Muscle of leg (tissue), 16 donors: ENCODE data around the gene UST. TPM values are rescaled to one million over a fixed set of nuclear protein-coding genes. Genes with fewer than 3 reads are reported as not detected.

ENCODE experiments used
- DNase-seq: peaks from one replicate; pipeline ENCODE4 v3.0.0; 2013
- H3K27ac ChIP-seq: one replicate; pipeline ENCODE4 v1.5.1; 2013; ENCODE audit warnings: mild to moderate bottlenecking, low read length, control low read depth
- H3K27me3 ChIP-seq: one replicate; pipeline ENCODE4 v1.6.1; 2013; ENCODE audit warnings: low read length; ENCODE audit not compliant: control insufficient read depth, insufficient read depth
- H3K36me3 ChIP-seq: one replicate; pipeline ENCODE4 v1.6.1; 2013; ENCODE audit warnings: low read length; ENCODE audit not compliant: control insufficient read depth, insufficient read depth
- H3K4me1 ChIP-seq: one replicate; pipeline ENCODE4 v1.6.1; 2013; ENCODE audit warnings: low read length; ENCODE audit not compliant: control insufficient read depth, insufficient read depth
- H3K4me3 ChIP-seq: one replicate; pipeline ENCODE4 v1.5.1; 2013; ENCODE audit warnings: low read length, control low read depth
- H3K9me3 ChIP-seq: replicated peaks from 2 replicates; pipeline ENCODE4 v1.6.1; 2013; ENCODE audit warnings: low read depth, low read length; ENCODE audit not compliant: control insufficient read depth
- WGBS: methylation state at CpG from one replicate; pipeline ENCODE4 v1.1.5; 2013; ENCODE audit warnings: missing lambda C conversion rate; ENCODE audit not compliant: insufficient coverage; 5-methylcytosine and 5-hydroxymethylcytosine counted together
- long read RNA-seq, 11 donors: transcript quantifications; one replicate each; lab custom pipeline, GENCODE V29; 2026
- polyA plus RNA-seq, 8 donors: library from polyadenylated mRNA; unstranded; fragments of 120-200 nt; gene quantifications; one replicate each; pipeline versions ENCODE4 v1.2.1 to v1.2.3, GENCODE V29; 2013; ENCODE audit warnings: inconsistent platforms in 1 of 8, low replicate concordance in 1 of 8; ENCODE audit not compliant: insufficient read length in 8 of 8, insufficient read depth in 1 of 8
- total RNA-seq: library from RNA; stranded (reverse); fragments of 120-200 nt; gene quantifications from one replicate; pipeline ENCODE4 v1.2.4, GENCODE V29; 2013

UST gene, protein sequence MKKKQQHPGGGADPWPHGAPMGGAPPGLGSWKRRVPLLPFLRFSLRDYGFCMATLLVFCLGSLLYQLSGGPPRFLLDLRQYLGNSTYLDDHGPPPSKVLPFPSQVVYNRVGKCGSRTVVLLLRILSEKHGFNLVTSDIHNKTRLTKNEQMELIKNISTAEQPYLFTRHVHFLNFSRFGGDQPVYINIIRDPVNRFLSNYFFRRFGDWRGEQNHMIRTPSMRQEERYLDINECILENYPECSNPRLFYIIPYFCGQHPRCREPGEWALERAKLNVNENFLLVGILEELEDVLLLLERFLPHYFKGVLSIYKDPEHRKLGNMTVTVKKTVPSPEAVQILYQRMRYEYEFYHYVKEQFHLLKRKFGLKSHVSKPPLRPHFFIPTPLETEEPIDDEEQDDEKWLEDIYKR
- total RNA-seq (10.1 TPM), polyA plus RNA-seq (10 to 100 TPM in 3 of 8 donors, 1 to 10 TPM in 5; 5.0 to 15.6 (median 8.4) TPM)
- long read RNA-seq, donor 1, full-length matches to known transcripts, result 2 of 2 reads
- long read RNA-seq, donor 1, partial matches to known transcripts, result 0 of 2 reads
- long read RNA-seq, donor 1, other reads (novel, unspliced or antisense), result 0 of 2 reads
- long read RNA-seq, donor 2, result 0 reads
- long read RNA-seq, donor 3, full-length matches to known transcripts, result 1 of 1 reads
- long read RNA-seq, donor 3, partial matches to known transcripts, result 0 of 1 reads
- long read RNA-seq, donor 3, other reads (novel, unspliced or antisense), result 0 of 1 reads
- long read RNA-seq, donor 4, result 0 reads
- long read RNA-seq, donor 5, full-length matches to known transcripts, result 5 of 5 reads
- long read RNA-seq, donor 5, partial matches to known transcripts, result 0 of 5 reads
- long read RNA-seq, donor 5, other reads (novel, unspliced or antisense), result 0 of 5 reads
- long read RNA-seq, donor 6, result 0 reads
- long read RNA-seq, donor 7, partial matches to known transcripts, result 8 of 9 reads
- long read RNA-seq, donor 7, other reads (novel, unspliced or antisense), result 0 of 9 reads
- long read RNA-seq, donor 8, full-length matches to known transcripts, result 1 of 11 reads
- long read RNA-seq, donor 8, partial matches to known transcripts, result 10 of 11 reads
- long read RNA-seq, donor 8, other reads (novel, unspliced or antisense), result 0 of 11 reads
- long read RNA-seq, donor 9, result 0 reads
- long read RNA-seq, donor 10, full-length matches to known transcripts, result 2 of 2 reads
- long read RNA-seq, donor 10, partial matches to known transcripts, result 0 of 2 reads
- long read RNA-seq, donor 10, other reads (novel, unspliced or antisense), result 0 of 2 reads
- long read RNA-seq, donor 11, result 0 reads

DNA sequence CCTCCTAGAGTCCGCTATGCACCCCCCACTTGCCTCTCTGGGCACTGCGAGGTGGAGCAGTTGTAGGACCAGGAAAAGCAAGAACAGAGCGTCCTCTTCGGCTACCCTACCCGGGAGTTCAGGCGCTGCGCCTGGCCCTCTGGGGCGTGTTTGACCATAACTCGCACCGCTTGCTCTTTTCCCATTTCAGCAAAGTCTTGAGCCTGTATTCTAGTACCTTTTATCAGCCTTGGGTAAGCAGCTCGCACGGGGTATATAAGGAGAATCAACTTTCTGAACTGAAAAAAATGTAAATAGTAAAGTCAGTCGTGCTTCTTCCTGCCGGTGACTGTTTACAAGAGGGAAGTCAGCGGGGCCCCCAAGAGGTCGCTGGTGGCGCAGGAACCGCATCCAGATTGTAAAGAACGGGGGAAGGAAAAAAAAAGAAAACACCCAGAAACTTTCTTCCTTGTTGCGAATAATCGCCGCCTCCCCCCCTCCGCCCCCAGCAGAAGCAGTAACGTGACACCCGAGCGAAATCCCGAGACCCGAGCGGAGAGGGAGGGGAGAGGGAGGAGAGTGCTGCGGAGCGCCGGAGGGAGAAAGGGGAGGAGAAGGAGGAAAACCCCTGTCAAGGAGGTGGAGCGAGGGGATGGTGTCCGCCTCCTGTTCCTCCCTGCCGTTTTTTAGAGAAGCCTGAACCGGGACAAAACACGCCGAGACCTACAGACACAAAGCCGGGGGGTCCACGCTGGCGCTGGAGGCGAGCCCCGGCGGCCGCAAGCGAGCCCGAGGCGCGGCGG lies at the start of gene UST:
Gene UST, plus strand, starts transcription at position 668 of the 782 bp plus-strand sequence. CDS start 401 bp downstream, outside the sequence.
- 1% methylated on average over 36 of the region's 50 CpGs for WGBS
- peak; percentile 99 for DNase-seq
- H3K27me3 ChIP-seq, result peaks cover 31% of the 10 kb centered on the region
- no peaks in the 10 kb centered on the region for H3K36me3 ChIP-seq
- peak within 1 kb of the TSS; percentile 80 for H3K4me3 ChIP-seq
- H3K27ac ChIP-seq, result peak within 1 kb of the TSS; percentile 84
- H3K9me3 ChIP-seq, result no peaks in the 10 kb centered on the region
- H3K4me1 ChIP-seq, result peaks cover 29% of the 10 kb centered on the region

DNA sequence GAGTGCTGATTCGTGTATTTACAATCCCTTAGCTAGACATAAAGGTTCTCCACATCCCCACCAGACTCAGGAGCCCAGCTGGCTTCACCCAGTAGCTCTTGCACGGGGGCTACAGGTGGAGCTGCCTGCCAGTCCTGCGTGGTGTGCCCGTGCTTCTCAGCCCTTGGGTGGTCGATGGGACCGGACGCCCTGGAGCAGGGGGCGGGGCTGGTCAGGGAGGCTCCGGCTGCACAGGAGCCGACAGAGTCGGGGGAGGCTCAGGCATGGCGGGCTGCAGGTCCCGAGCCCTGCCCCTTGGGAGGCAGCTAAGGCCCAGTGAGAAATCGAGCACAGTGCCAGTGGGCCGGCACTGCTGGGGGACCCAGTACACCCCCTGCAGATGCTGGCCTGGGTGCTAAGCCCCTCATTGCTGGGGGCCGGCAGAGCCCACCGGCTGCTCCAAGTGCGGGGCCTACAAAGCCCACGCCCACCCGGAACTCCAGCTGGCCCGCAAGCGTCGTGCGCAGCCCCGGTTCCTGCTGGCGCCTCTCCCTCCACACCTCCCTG lies 48.9 kb upstream of the UST start:
- Histone ChIP-seq H3K36me3 (no peaks in the 10 kb centered on the region), H3K27me3 (no peaks in the 10 kb centered on the region), H3K4me3 (no peak overlapping the region), H3K27ac (no peak overlapping the region), H3K4me1 (peaks cover 6% of the 10 kb centered on the region), H3K9me3 (no peaks in the 10 kb centered on the region)
- 91% methylated on average over 22 of the region's 26 CpGs for WGBS
- no peak for DNase-seq

DNA sequence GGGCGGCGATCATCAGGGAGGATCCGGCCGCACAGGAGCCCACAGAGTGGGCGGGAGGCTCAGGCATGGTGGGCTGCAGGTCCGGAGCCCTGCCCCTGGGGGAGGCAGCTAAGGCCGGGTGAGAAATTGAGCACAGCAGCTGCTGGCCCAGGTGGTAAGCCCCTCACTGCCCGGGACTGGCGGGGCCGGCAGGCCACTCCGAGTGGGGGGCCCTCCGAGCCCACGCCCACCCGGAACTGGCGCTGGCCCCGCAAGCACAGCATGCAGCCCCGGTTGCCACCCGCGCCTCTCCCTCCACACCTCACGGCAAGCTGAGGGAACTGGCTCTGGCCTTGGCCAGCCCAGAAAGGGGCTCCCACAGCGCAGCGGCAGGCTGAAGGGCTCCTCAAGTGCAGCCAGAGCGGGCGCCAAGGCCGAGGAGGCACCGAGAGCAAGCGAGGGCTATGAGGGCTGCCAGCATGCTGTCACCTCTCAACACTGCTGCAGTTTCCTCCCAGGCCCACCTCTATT lies 48.1 kb upstream of the UST start:
- Histone ChIP-seq H3K9me3 (no peaks in the 10 kb centered on the region), H3K36me3 (no peaks in the 10 kb centered on the region), H3K27me3 (no peaks in the 10 kb centered on the region), H3K4me3 (no peak overlapping the region), H3K4me1 (peaks cover 6% of the 10 kb centered on the region), H3K27ac (no peak overlapping the region)
- 97% methylated on average over 22 of the region's 27 CpGs for WGBS
- no peak for DNase-seq

DNA sequence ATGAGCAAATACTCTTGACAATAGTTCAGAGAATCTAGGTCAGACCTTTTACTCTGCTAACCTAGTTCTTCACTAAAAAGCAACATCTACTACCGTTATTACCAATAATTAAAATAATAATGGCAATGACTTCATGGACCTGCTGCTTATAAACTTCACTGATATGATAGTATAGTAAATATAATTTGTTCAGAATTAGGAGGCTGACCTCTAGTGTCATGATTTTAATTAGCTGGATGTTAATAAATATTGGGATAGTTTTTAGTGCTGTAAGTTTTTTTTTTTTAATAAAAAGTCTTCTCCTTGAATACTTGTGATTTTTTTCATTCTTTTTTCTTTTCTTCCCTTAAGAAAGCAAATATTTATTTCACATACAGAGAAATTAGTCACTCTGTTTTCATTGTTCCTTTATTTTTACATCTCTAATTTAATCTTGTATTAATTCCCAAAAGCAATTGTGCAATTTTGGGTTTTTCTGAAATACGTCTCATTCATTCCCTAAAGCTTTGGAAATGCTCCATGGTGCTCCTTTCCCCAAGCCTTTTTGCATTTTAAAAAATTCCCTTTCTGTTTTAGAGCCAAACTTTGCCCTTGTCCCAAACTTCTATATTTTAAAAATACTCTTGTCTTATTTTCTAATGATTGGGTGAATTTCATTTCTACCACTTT lies 46.6 kb upstream of the UST start:
- peaks cover 6% of the 10 kb centered on the region for H3K4me1 ChIP-seq
- H3K4me3 ChIP-seq, result no peak overlapping the region
- H3K36me3 ChIP-seq, result no peaks in the 10 kb centered on the region
- H3K9me3 ChIP-seq, result no peaks in the 10 kb centered on the region
- H3K27me3 ChIP-seq, result no peaks in the 10 kb centered on the region
- DNase-seq, result peak; percentile 50
- no peak overlapping the region for H3K27ac ChIP-seq
- no CpG with 5 or more reads among the region's 2 CpGs for WGBS

DNA sequence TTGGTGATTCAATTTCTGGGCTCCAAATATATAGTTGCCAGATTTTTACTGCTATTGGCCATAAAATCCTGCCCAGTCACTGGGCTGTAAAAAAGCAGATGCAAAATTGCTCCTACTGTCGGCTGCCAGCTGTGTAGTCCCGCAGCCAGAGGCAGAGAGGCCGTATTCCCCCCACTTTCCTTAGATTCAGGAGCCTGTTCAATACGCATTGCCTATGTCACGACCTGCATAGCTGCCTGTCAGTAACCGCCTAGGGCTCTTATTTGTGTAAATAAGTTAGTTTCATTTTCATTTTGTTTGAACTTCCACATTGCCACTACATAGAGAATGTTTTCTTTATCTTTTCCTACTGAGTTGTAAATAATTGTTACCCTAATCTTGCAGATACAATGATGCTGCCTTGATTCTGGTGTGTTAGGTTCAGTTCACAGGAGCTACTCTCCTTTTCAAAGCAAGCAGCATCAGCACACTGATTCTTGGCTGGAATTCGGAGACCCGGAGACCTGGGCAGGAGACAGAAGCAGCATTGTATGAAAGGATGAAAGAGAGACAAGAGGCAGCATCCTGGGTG lies 46.0 kb upstream of the UST start:
- DNase-seq, result peak; percentile 67
- Histone ChIP-seq H3K36me3 (no peaks in the 10 kb centered on the region), H3K27me3 (no peaks in the 10 kb centered on the region), H3K4me1 (peaks cover 6% of the 10 kb centered on the region), H3K9me3 (no peaks in the 10 kb centered on the region), H3K27ac (peak overlapping the region; percentile 18), H3K4me3 (no peak overlapping the region)
- 34% methylated on average over 2 of the region's 8 CpGs for WGBS

DNA sequence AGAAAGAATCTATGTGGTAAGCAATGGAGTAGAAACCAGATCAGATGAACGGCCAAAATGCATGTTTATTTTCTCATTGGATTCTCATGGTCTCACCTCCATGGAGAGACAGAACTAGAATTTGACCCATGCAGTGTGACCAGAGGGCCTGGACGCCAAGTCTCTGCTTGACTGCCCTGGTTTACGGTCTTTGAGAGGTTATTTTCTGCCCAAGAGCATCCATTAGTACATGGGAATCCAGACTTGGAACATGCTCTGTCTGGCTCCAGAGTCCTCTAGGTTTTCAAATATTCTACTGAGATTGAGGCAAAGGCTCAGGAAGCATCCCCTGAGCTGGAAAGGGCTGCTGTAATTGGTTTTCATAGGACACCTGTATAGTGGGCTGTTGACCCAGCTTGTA lies 45.5 kb upstream of the UST start:
- no peaks in the 10 kb centered on the region for H3K27me3 ChIP-seq
- H3K36me3 ChIP-seq, result no peaks in the 10 kb centered on the region
- H3K4me3 ChIP-seq, result no peak overlapping the region
- H3K4me1 ChIP-seq, result peaks cover 6% of the 10 kb centered on the region
- no peak for DNase-seq
- H3K27ac ChIP-seq, result peak overlapping the region; percentile 18
- no peaks in the 10 kb centered on the region for H3K9me3 ChIP-seq
- WGBS, result 78% methylated on average over 3 of the region's 3 CpGs

DNA sequence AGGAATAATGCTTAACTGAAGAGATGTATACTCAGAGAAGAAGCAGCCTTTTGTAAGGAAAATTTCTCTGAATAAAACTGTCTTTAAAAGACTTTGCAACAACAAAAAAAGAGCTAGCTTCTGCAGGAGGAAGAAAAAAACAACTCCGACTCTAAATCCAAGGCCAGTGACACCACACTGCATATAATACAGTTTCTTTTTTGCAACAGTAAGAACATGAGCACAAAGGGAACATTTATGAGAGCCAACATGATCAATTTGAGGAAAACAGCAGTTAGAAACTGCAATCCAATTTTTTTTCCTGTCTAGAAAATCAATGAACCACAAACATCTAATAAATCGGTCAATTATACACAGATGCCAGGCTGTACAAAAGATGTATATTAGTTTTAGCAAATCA lies 42.9 kb upstream of the UST start:
- H3K36me3 ChIP-seq, result no peaks in the 10 kb centered on the region
- no peaks in the 10 kb centered on the region for H3K9me3 ChIP-seq
- WGBS, result no CpG with 5 or more reads among the region's 2 CpGs
- peak; percentile 37 for DNase-seq
- H3K27me3 ChIP-seq, result no peaks in the 10 kb centered on the region
- H3K27ac ChIP-seq, result no peak overlapping the region
- H3K4me3 ChIP-seq, result no peak overlapping the region
- H3K4me1 ChIP-seq, result peaks cover 6% of the 10 kb centered on the region

DNA sequence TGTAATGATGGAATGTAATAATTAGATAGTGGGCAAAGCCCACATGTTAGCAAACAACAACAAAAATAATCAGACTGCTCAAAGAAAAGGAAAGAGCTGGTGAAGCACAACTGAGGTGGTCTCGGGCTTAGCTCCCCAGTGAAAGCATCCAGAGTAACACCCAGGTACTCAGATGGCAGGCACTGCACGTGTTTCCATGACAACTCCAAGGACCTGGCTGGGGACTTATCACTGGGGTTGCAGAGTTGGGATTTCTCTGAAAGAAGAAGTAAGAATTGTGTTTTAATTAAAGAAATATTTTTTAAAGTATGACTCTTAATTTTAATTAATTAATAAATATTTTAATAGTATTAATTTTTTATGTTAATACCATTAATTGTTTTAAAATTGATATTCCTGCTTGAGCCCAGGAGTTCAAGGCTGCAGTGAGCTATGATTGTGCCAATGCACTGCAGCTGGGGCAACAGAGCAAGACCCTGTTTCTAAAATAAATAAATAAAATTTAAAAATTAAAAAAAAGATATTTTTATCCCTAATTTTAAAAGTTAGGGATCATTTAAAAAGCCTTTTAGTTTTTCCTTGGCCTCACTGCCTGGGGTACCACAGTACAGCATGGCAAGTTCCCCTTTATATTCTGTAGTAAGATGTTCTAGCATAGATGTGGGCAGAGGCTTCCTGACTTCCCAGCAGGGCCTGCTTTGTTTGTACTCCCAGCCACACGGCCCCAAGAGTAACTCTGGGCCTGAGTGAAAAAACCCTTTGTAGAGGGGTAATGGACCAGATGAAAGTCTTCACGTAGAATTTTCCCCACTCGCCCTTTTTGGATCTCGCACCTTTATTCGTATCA lies 42.2 kb upstream of the UST start:
- Histone ChIP-seq H3K27ac (no peak overlapping the region), H3K4me3 (no peak overlapping the region), H3K27me3 (no peaks in the 10 kb centered on the region), H3K9me3 (no peaks in the 10 kb centered on the region), H3K4me1 (peaks cover 9% of the 10 kb centered on the region), H3K36me3 (no peaks in the 10 kb centered on the region)
- no peak for DNase-seq
- 80% methylated on average over 1 of the region's 7 CpGs for WGBS
